Measurements from ENCODE around the gene ZNF185. TPM values are rescaled to one million over a fixed set of nuclear protein-coding genes. Genes with fewer than 3 reads are reported as not detected.

ZNF185 gene
- total RNA-seq, 1 experiment from 2014 or later = 11.3 TPM

- H2BK120ac ChIP-seq (ENCODE audit: low read depth, low read length, poor library complexity, severe bottlenecking) = no peak overlapping the region
- no peaks in the 10 kb centered on the region for H3K27me3 ChIP-seq (ENCODE audit: insufficient read depth, low read length)
- H2AFZ ChIP-seq (ENCODE audit: low read length) = no peak overlapping the region
- Mint-ChIP-seq H3K27ac (no peak overlapping the region), H3K4me3 (no peak overlapping the region), H3K4me1 (no peaks in the 10 kb centered on the region), H3K27me3 (ENCODE audit: low read depth) (no peaks in the 10 kb centered on the region), H3K36me3 (ENCODE audit: insufficient read depth in 1 of 3, low read depth in 3 of 3) (peaks cover 36 to 66% (median 52%) of the 10 kb centered on the region in 3 experiments), H3K9me3 (peaks cover 59 to 73% of the 10 kb centered on the region in 2 experiments)
- no peaks in the 10 kb centered on the region for H3K4me1 ChIP-seq (ENCODE audit: insufficient read depth, low read length)
- no peak overlapping the region for H4K5ac ChIP-seq (ENCODE audit: insufficient read length, low read depth, low read length)
- no peak overlapping the region for H4K8ac ChIP-seq (replicated peaks; ENCODE audit: insufficient read length, low read depth, low read length)
- H4K20me1 ChIP-seq (ENCODE audit: control insufficient read depth, insufficient read depth, insufficient read length) = no peaks in the 10 kb centered on the region
- no peak overlapping the region for H3K23ac ChIP-seq (ENCODE audit: insufficient read length, low read depth, low read length)
- H3T11ph ChIP-seq (ENCODE audit: low read length) = no peak overlapping the region
- no peak overlapping the region for H3K14ac ChIP-seq (ENCODE audit: insufficient read depth, low read length)
- H3K18ac ChIP-seq (ENCODE audit: insufficient read length, low read depth, low read length) = no peak overlapping the region
- no peaks in the 10 kb centered on the region for H3K79me2 ChIP-seq (ENCODE audit: insufficient read depth, low read length)
- peaks cover 49% of the 10 kb centered on the region for H3K9me3 ChIP-seq (ENCODE audit: control insufficient read depth, low read depth, low read length)
- no peak overlapping the region for H3K9ac ChIP-seq (ENCODE audit: extremely low read depth, insufficient read length, low read length)
- H2BK12ac ChIP-seq (ENCODE audit: insufficient read length, low read depth, low read length) = no peak overlapping the region
- H3K27ac ChIP-seq (ENCODE audit: insufficient read length, low read depth, low read length) = no peak overlapping the region
- H2BK5ac ChIP-seq (ENCODE audit: insufficient read length, low read length) = no peak overlapping the region
- H3K79me1 ChIP-seq (ENCODE audit: insufficient read depth, low read depth, low read length, poor library complexity, severe bottlenecking) = no peaks in the 10 kb centered on the region
- no peak for TF ChIP-seq CTCF (conservative IDR thresholded peaks at IDR 0.05)
- no peaks in the 10 kb centered on the region for H3K23me2 ChIP-seq (ENCODE audit: insufficient read length, low read depth, low read length, poor library complexity, severe bottlenecking)
- no peak overlapping the region for H4K91ac ChIP-seq (ENCODE audit: insufficient read length, low read depth, low read length)
- no CpG with 5 or more reads among the region's 7 CpGs for WGBS (ENCODE audit: extremely low coverage, insufficient read length, low lambda C conversion rate)
- H2AK5ac ChIP-seq (ENCODE audit: insufficient read length, low read length) = no peak overlapping the region
- no peak overlapping the region for H3K4ac ChIP-seq (ENCODE audit: low read depth, low read length)
- H3K4me2 ChIP-seq (ENCODE audit: insufficient read depth, insufficient read length, low read length) = no peak overlapping the region
- no peak overlapping the region for H2BK20ac ChIP-seq (ENCODE audit: low read depth, low read length, poor library complexity, severe bottlenecking)
- no peak overlapping the region for H3K56ac ChIP-seq (ENCODE audit: insufficient read length, low read depth, low read length)
- DNase-seq = no peak
- no peak overlapping the region for H2BK15ac ChIP-seq (ENCODE audit: low read depth, low read length)
Measured at GRCh38 chrX:152853986-152854385, 43.9 kb upstream of the ZNF185 start.

Data from H9 (cell line).